HG03565 (cell line): ENCODE data around the gene FKBP8.

ENCODE experiments used
- ATAC-seq: cut with Tn5 transposase; IDR thresholded peaks from one replicate; pipeline ENCODE4 v1.9.1; 2021; ENCODE audit warnings: mild to moderate bottlenecking, moderate library complexity; ENCODE audit not compliant: unreplicated experiment

FKBP8 gene

GRCh38 chr19:18503337-18503970, 39.9 kb downstream of the FKBP8 start:
- no peak for ATAC-seq

- ATAC-seq, result no peak
Measured at GRCh38 chr19:18502638-18503294, 40.6 kb downstream of the FKBP8 start.

DNA sequence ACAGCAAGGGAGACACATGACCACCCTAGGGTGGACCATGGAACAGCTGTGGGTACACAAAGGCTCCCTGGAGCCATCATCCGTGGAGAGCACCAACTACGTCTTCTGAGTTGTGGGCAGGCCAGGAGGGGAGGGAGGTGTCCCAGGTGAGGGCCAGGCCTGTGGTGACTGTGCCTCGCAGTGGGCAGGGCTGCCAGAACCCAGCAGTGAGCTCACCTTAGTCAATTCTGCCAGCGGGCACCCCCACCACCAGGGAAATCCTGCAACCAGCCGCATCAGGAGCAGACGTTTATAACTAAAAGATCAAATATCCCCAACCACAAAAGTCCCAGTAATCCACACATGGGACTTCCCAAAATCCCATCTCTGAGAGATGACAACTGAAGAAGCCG, 41.1 kb downstream of the FKBP8 start:
- ATAC-seq, result no peak

DNA sequence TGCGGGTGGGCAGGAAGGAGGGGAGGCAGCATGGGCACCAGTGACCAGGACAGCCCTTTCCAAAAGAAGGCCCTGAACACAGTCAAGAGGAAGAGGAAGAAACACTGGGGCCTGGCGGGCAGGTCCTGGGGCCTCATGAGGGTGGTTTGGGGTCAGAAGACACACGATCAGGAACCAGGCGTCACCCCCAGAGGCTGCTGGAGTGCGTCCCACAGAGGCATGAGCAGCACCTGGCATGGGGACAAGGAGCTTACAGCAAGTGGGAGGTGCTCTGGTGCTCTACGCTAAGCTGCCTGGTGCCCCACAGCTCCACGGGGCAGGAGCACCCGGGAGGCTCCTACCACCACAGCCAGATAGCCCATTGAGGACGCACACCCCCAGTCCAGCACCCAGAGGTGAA, 41.5 kb downstream of the FKBP8 start:
- no peak for ATAC-seq

DNA sequence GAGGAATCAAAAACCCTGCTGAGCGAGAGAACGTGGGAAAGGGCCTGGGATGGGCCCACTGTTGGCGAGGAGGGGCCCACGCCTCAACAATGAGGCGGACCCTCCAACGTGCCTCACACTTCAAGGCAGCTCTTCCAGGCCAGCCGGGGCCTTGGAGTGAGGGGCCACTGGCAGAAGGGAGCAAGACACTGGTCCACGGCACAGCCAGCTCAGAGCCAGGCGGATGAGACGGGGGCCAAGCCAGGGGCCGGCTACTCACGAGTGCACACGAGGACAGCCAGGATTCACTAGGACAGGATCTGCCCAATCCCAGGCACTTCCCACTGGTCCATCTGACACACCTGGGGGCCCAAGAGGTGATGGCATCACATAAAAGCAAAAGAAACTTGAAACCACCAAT, 42.0 kb downstream of the FKBP8 start:
- ATAC-seq, result no peak

- ATAC-seq, result no peak
Measured at GRCh38 chr19:18500799-18501198, 42.6 kb downstream of the FKBP8 start.

DNA sequence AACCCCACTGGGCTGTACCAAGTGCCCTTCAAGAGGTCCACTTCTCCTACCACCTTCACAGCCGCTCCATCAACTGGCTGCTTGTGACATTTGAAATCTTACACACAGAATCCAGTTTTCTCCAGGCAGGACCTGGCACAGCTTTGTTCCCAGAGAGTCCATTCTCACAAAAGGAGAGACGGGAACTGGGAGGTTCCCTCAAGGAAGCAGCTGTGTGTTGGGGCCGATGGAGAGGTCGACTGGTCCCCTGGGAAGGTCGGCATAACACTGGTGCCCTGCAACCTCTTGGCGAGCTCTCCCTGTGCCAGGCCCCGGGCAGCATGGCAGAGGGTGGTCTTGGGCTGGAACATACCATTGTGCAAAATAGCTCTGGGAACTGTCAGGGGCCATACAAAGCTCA, 43.0 kb downstream of the FKBP8 start:
- ATAC-seq, result no peak

DNA sequence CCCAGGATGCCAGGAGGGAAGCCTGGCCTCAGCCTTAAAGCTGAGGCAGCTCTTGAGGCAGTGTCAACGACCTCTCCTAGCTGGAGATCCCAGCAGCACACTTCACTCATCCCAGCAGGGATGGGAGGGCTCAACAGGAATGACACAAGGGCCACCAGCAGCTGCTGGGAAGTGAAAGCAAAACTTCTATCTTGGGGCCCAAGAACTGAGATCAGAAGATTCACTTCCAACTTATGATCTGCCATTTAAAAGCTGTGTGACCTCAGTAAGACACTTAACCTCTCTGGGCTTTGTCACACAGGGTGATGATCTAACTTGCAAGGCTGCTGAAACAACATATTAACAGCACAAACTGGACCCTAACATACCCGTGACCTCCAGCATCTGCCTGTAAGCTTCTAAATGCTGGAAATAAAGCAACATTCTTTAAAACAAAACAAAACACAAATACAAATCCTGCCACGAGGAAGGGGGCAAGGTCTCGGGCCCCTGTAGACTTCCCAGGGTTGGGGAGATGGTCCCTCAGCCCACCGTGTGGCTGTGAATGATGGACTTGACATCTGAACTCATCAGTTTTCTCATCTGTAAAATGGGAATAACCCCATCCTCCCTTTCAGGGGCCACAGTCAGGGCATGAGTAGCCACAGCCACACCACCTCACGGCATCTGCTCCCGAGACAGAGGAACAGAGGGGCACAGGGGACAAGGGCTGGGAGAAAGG, 44.2 kb downstream of the FKBP8 start:
- ATAC-seq, result no peak

DNA sequence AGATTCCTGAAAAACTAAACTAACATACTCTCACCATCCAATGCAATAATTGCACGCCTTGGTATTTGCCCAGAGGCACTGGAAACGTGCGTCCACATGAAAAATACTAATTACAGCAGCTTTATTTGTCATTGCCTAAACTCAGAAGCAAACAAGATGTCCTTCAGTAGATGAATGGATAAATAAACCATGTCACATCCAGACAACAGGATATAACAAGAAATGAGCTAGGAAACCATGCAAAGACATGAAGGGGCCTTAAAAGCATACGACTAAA, 46.5 kb downstream of the FKBP8 start:
- no peak for ATAC-seq

DNA sequence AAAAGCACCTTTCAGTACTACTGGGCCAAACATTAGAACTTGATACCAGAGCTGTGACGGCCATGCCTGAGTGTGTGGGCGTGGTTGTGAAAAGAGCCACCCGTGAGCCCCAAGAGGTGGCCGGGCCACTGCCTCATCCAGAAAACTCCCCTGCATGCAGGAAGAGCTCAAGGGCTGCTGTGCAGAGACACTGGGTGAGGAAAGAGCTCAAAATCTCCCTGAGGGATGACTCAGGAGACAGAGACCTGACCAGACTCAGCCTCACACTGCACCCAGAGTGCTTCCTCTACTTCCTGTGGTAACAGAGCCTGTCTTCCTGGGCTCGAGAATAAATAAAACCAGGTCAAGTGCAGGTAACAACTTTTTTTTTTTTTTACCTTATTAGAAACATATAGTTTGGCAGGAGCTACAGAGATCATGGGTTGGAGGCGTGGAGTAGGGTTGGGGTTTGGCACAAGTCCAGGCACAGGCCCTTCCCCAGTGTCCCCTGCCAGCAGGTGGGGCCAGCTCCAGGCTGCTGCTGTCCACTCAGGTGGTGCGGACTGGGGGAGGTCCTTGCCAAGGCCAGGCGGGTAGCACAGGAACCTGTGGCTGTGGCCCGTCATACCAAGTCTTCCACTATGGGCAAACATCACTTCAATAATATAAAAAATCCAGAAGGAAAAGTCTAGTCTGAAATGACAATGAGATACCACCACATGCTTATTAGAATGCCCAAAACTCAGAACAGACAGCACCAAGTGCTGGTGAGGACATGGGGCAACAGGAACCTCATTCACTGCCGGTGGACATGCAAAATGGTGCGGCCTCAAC, 47.0 kb downstream of the FKBP8 start:
- no peak for ATAC-seq

- ATAC-seq, result no peak
Measured at GRCh38 chr19:18495204-18495911, 48.0 kb downstream of the FKBP8 start.

- no peak for ATAC-seq
Measured at GRCh38 chr19:18494267-18494607, 49.1 kb downstream of the FKBP8 start.

DNA sequence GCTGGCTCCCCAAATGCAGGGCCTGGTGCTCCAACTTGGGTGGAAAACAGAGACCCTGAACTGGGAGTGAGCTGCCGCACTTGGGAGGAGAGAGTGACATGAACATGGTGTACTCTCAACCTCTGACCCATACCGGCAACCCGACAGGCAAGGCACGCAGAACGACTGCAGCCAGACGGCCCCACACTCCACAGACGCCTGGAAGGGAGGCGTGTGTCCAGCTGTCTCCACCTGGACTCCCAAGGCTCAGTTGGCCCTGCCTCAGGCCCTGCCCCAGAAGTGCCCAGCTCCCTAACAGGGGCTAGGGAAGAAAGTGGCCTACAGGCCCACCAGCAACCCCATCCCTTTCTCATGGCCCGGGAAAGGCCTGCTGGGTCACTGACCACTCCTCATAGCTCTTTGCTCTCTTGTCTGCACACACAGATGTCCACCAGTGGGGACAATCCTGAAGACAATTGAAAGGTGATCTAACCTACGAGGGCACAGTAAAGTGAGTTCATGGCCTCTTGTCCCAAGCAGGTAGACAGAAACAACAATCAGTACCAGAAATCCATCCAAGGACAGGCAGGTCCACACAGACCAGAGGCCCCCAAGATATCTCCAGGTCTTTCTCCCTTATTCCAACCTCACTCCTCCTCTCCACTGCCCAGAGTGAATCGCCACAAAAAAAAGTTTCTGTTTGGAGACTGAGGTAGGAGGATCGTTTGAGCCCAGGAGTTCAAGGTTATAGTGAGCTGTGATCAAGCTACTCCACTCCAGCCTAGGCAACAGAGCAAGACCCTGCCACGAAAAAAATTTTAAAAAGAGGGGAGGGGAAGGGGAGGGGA, 49.7 kb downstream of the FKBP8 start:
- ATAC-seq, result no peak

DNA sequence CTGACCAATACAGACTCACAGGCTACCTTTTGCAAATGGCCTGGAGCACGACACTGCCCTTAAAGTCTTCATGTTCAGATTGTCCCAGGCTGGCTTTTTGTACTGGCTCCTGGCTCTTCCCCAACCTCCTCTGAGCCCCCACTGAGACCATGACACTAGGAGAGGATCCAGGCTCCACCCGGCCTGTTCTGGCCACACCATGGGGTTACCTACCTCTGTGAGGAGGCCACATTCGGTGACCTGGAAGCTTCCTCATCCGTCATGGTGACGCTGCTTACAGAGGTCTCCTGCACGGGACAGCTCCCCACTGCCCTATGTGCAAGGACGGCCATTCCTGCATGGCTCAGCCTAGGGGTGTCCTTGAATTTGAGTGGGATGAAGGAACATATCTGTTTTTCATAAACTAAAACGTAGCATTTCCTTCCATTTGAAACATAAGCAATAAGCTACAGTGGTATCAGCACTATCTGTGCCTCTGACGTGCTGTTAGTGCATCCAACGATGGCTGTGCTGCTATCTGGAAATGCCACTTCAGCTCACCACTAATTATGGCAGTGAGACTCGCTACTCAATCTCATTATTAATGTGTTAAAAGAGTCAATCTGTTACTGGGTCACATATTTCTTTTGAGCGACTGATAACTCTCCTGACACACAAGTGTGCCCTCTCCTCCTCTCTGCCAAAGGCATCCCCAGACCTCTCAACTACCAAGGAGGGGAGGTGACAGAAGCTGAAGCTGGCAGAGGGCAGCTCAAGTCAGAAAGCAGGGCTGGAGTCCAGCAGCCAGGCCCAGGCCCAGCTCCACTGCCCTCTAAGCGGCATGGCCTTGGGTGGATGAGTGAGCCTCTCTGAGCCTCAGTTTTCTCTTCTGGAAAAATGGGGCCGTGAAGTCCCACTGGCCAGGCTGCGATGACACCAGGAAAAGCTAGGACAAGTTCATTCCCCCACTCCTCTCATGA, 51.1 kb downstream of the FKBP8 start:
- ATAC-seq, result no peak

- no peak for ATAC-seq
Measured at GRCh38 chr19:18490728-18491127, 52.6 kb downstream of the FKBP8 start.

GRCh38 chr19:18489627-18490184, 53.7 kb downstream of the FKBP8 start:
- ATAC-seq, result no peak

DNA sequence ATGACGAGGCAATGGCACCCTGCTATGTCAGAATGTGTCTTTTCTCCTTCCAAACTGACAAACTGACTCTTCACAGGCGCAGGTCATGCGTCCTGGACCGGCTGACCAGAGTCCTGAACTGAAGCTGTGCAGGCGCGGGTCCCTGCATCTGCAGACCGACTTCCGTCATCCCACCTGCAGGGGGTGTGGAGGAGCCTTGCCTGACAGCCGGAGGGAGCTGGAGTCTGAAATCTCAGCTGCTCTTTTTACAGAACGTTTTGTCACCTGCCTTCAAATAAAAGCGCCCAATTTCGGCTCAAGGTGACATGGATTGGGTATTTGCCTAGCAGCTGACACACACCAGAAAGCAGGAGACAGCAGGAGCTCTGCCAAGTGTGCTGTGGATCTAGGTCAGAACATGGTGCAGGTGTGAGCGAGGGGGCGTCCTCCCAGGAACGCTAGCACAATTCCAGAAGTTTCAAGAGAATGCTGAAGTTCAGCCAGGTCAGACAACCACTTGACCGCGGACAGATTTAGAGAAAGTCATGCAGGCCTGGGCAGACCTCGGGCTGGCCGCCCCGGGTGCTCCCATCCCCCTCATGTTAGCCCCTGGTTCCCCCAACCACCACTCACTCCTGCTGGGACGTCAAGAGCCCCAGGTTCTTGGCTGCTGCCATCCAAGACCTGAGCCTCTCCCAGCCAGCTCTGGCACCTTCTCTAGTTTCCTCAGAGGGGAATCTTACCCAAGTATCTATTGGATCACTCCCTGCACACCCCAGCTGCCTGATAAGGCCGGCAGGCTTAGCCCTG, 54.3 kb downstream of the FKBP8 start:
- ATAC-seq, result no peak

DNA sequence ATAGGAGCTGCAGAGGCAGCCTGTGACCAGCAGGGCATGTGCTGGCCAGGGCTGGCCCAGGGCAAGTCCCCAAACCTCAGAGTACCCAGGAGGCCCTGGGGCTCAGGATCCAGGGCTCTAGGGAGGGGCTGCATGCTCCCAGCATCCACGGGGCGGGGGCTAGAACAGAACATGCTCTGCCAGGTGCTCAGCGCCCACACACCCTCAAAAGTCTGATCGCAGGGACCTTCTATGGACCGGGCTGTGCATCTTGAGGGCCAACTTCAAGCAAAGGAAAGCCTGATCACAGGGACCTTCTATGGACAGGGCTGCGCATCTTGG, 55.0 kb downstream of the FKBP8 start:
- no peak for ATAC-seq
